Loucy (cell line): Measurements from ENCODE around the gene TBC1D22A.

Source experiments
- CTCF ChIP-seq: fragments of 200-600 bp; sonication (generic); conservative IDR thresholded peaks from 2 replicates; pipeline ENCODE4 v1.5.1; 2014; ENCODE audit warnings: mild to moderate bottlenecking, antibody characterized with exemption, low read length
- EZH2phosphoT487 ChIP-seq: fragments of 200-600 bp; IDR thresholded peaks from 2 replicates; pipeline ENCODE4 v1.6.1; 2018; ENCODE audit warnings: antibody characterized with exemption, mild to moderate bottlenecking, moderate library complexity, borderline replicate concordance

DNA sequence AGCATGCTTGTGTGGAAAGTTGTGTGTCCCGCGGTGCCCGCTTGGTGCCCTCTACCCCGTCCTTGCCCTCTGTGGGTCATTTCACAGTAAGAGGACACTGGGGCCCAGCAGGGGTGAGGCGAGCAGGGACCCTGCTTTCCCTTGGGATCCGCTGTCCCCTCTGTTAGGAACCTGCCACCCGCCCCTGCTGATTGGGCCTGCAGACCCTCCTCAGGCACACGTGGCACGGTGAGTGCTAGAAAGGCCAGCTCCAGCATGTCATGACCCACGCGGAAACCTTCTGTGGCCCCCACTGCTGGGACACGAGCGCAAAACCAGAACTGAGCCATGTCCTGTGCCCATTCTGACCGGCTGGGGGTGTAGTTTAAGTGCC lies 353.1 kb downstream of the TBC1D22A start:
- TF ChIP-seq CTCF (no peak), EZH2phosphoT487 (no peak)
